ENCODE results near the gene GPX4.

Gene GPX4

GRCh38 chr19:1146858-1147780, 43.3 kb downstream of the GPX4 start:
- Histone ChIP-seq H3K4me2 (ENCODE audit: low read length) (no peak overlapping the region), H3K27me3 (ENCODE audit: insufficient read depth, low read length, poor library complexity) (no peaks in the 10 kb centered on the region), H3K9ac (ENCODE audit: low read length) (no peak overlapping the region), H3K27ac (ENCODE audit: low read depth, low read length) (no peak overlapping the region), H3K4me1 (ENCODE audit: control insufficient read depth, low read depth, low read length) (peaks cover 3% of the 10 kb centered on the region), H2BK120ac (ENCODE audit: low read depth, low read length) (no peak overlapping the region), H4K8ac (ENCODE audit: low read depth, low read length) (no peak overlapping the region), H3K23ac (ENCODE audit: low read length) (no peak overlapping the region), H3K4me3 (ENCODE audit: low read length) (no peak overlapping the region), H2AK5ac (ENCODE audit: low read length) (no peak overlapping the region), H3K79me1 (ENCODE audit: low read length) (no peaks in the 10 kb centered on the region), H4K5ac (ENCODE audit: low read length) (no peak overlapping the region), H3K79me2 (ENCODE audit: control insufficient read depth, insufficient read depth, low read length) (no peaks in the 10 kb centered on the region), H3K4ac (ENCODE audit: low read depth, low read length) (no peak overlapping the region), H2BK15ac (replicated peaks; ENCODE audit: low read depth) (no peak overlapping the region), H3K56ac (ENCODE audit: low read length) (no peak overlapping the region), H2BK5ac (ENCODE audit: low read length) (no peak overlapping the region), H3K18ac (ENCODE audit: low read length) (no peak overlapping the region), H3K36me3 (ENCODE audit: control insufficient read depth, insufficient read depth, low read length) (peaks cover 1% of the 10 kb centered on the region)
- WGBS (ENCODE audit: extremely low coverage, insufficient coverage, low lambda C conversion rate): no CpG with 5 or more reads among the region's 38 CpGs
- DNase-seq: no peak

- Histone ChIP-seq H3K4me2 (ENCODE audit: low read length) (no peak overlapping the region), H3K9ac (ENCODE audit: low read length) (no peak overlapping the region), H3K4me1 (ENCODE audit: control insufficient read depth, low read depth, low read length) (peaks cover 3% of the 10 kb centered on the region), H3K56ac (ENCODE audit: low read length) (no peak overlapping the region), H4K8ac (ENCODE audit: low read depth, low read length) (no peak overlapping the region), H3K79me1 (ENCODE audit: low read length) (no peaks in the 10 kb centered on the region), H3K27ac (ENCODE audit: low read depth, low read length) (no peak overlapping the region), H2BK5ac (ENCODE audit: low read length) (no peak overlapping the region), H3K4ac (ENCODE audit: low read depth, low read length) (no peak overlapping the region), H3K79me2 (ENCODE audit: control insufficient read depth, insufficient read depth, low read length) (no peaks in the 10 kb centered on the region), H3K23ac (ENCODE audit: low read length) (no peak overlapping the region), H2AK5ac (ENCODE audit: low read length) (no peak overlapping the region), H2BK120ac (ENCODE audit: low read depth, low read length) (no peak overlapping the region), H3K18ac (ENCODE audit: low read length) (no peak overlapping the region), H3K36me3 (ENCODE audit: control insufficient read depth, insufficient read depth, low read length) (peaks cover 1% of the 10 kb centered on the region), H2BK15ac (replicated peaks; ENCODE audit: low read depth) (no peak overlapping the region), H3K27me3 (ENCODE audit: insufficient read depth, low read length, poor library complexity) (no peaks in the 10 kb centered on the region), H4K5ac (ENCODE audit: low read length) (no peak overlapping the region), H3K4me3 (ENCODE audit: low read length) (no peak overlapping the region)
- no CpG with 5 or more reads among the region's 15 CpGs for WGBS (ENCODE audit: extremely low coverage, insufficient coverage, low lambda C conversion rate)
- no peak for DNase-seq
Observed at GRCh38 chr19:1147934-1148549, 44.2 kb downstream of the GPX4 start.

GRCh38 chr19:1149259-1150045, 45.7 kb downstream of the GPX4 start:
- Histone ChIP-seq H4K5ac (ENCODE audit: low read length) (no peak overlapping the region), H3K4ac (ENCODE audit: low read depth, low read length) (no peak overlapping the region), H3K27me3 (ENCODE audit: insufficient read depth, low read length, poor library complexity) (no peaks in the 10 kb centered on the region), H3K4me2 (ENCODE audit: low read length) (no peak overlapping the region), H2BK5ac (ENCODE audit: low read length) (no peak overlapping the region), H2AK5ac (ENCODE audit: low read length) (no peak overlapping the region), H3K27ac (ENCODE audit: low read depth, low read length) (no peak overlapping the region), H3K18ac (ENCODE audit: low read length) (no peak overlapping the region), H3K23ac (ENCODE audit: low read length) (no peak overlapping the region), H3K79me2 (ENCODE audit: control insufficient read depth, insufficient read depth, low read length) (no peaks in the 10 kb centered on the region), H3K4me1 (ENCODE audit: control insufficient read depth, low read depth, low read length) (peaks cover 3% of the 10 kb centered on the region), H3K79me1 (ENCODE audit: low read length) (no peaks in the 10 kb centered on the region), H3K56ac (ENCODE audit: low read length) (no peak overlapping the region), H2BK15ac (replicated peaks; ENCODE audit: low read depth) (no peak overlapping the region), H3K4me3 (ENCODE audit: low read length) (no peak overlapping the region), H2BK120ac (ENCODE audit: low read depth, low read length) (no peak overlapping the region), H3K36me3 (ENCODE audit: control insufficient read depth, insufficient read depth, low read length) (peaks cover 1% of the 10 kb centered on the region), H3K9ac (ENCODE audit: low read length) (no peak overlapping the region), H4K8ac (ENCODE audit: low read depth, low read length) (no peak overlapping the region)
- no peak for DNase-seq
- WGBS (ENCODE audit: extremely low coverage, insufficient coverage, low lambda C conversion rate): no CpG with 5 or more reads among the region's 39 CpGs

- H3K27ac ChIP-seq (ENCODE audit: low read depth, low read length): no peak overlapping the region
- H3K4me2 ChIP-seq (ENCODE audit: low read length): no peak overlapping the region
- H2AK5ac ChIP-seq (ENCODE audit: low read length): no peak overlapping the region
- no peak for DNase-seq
- no peak overlapping the region for H4K8ac ChIP-seq (ENCODE audit: low read depth, low read length)
- H3K27me3 ChIP-seq (ENCODE audit: insufficient read depth, low read length, poor library complexity): no peaks in the 10 kb centered on the region
- H3K4me1 ChIP-seq (ENCODE audit: control insufficient read depth, low read depth, low read length): peaks cover 3% of the 10 kb centered on the region
- H3K23ac ChIP-seq (ENCODE audit: low read length): no peak overlapping the region
- H4K5ac ChIP-seq (ENCODE audit: low read length): no peak overlapping the region
- no peaks in the 10 kb centered on the region for H3K79me1 ChIP-seq (ENCODE audit: low read length)
- H3K79me2 ChIP-seq (ENCODE audit: control insufficient read depth, insufficient read depth, low read length): no peaks in the 10 kb centered on the region
- no CpG with 5 or more reads among the region's 33 CpGs for WGBS (ENCODE audit: extremely low coverage, insufficient coverage, low lambda C conversion rate)
- no peak overlapping the region for H2BK15ac ChIP-seq (replicated peaks; ENCODE audit: low read depth)
- H2BK120ac ChIP-seq (ENCODE audit: low read depth, low read length): no peak overlapping the region
- H3K4ac ChIP-seq (ENCODE audit: low read depth, low read length): no peak overlapping the region
- no peak overlapping the region for H3K9ac ChIP-seq (ENCODE audit: low read length)
- no peak overlapping the region for H2BK5ac ChIP-seq (ENCODE audit: low read length)
- H3K36me3 ChIP-seq (ENCODE audit: control insufficient read depth, insufficient read depth, low read length): peaks cover 1% of the 10 kb centered on the region
- H3K56ac ChIP-seq (ENCODE audit: low read length): no peak overlapping the region
- H3K4me3 ChIP-seq (ENCODE audit: low read length): no peak overlapping the region
- no peak overlapping the region for H3K18ac ChIP-seq (ENCODE audit: low read length)
Observed at GRCh38 chr19:1150333-1151036, 46.7 kb downstream of the GPX4 start.

GRCh38 chr19:1151037-1151724, 47.4 kb downstream of the GPX4 start:
- no peaks in the 10 kb centered on the region for H3K27me3 ChIP-seq (ENCODE audit: insufficient read depth, low read length, poor library complexity)
- H3K56ac ChIP-seq (ENCODE audit: low read length): no peak overlapping the region
- no peak overlapping the region for H2BK15ac ChIP-seq (replicated peaks; ENCODE audit: low read depth)
- H4K8ac ChIP-seq (ENCODE audit: low read depth, low read length): no peak overlapping the region
- H3K18ac ChIP-seq (ENCODE audit: low read length): no peak overlapping the region
- H4K5ac ChIP-seq (ENCODE audit: low read length): no peak overlapping the region
- DNase-seq: no peak
- H3K4me1 ChIP-seq (ENCODE audit: control insufficient read depth, low read depth, low read length): peaks cover 3% of the 10 kb centered on the region
- H3K4me2 ChIP-seq (ENCODE audit: low read length): no peak overlapping the region
- H2BK5ac ChIP-seq (ENCODE audit: low read length): no peak overlapping the region
- H3K36me3 ChIP-seq (ENCODE audit: control insufficient read depth, insufficient read depth, low read length): peaks cover 1% of the 10 kb centered on the region
- no peak overlapping the region for H3K9ac ChIP-seq (ENCODE audit: low read length)
- H3K79me1 ChIP-seq (ENCODE audit: low read length): peaks cover 4% of the 10 kb centered on the region
- no peak overlapping the region for H3K23ac ChIP-seq (ENCODE audit: low read length)
- H3K79me2 ChIP-seq (ENCODE audit: control insufficient read depth, insufficient read depth, low read length): peaks cover 4% of the 10 kb centered on the region
- no peak overlapping the region for H3K4me3 ChIP-seq (ENCODE audit: low read length)
- WGBS (ENCODE audit: extremely low coverage, insufficient coverage, low lambda C conversion rate): no CpG with 5 or more reads among the region's 12 CpGs
- H2AK5ac ChIP-seq (ENCODE audit: low read length): no peak overlapping the region
- H2BK120ac ChIP-seq (ENCODE audit: low read depth, low read length): no peak overlapping the region
- H3K4ac ChIP-seq (ENCODE audit: low read depth, low read length): no peak overlapping the region
- no peak overlapping the region for H3K27ac ChIP-seq (ENCODE audit: low read depth, low read length)
